Liver (tissue), 9 donors: ENCODE measurements around the gene SYT17. TPM values are rescaled to one million over a fixed set of nuclear protein-coding genes. Genes with fewer than 3 reads are reported as not detected.

Source experiments
- DNase-seq: peaks from one replicate; pipeline ENCODE4 v3.0.0-alpha.2; 2017; ENCODE audit warnings: low spot score
- H3K27ac ChIP-seq, 2 donors: one replicate each; pipeline ENCODE4 v1.7.0; 2013; ENCODE audit warnings: inconsistent platforms in 2 of 2, low read length in 2 of 2, control low read depth in 1 of 2, low read depth in 1 of 2, mild to moderate bottlenecking in 1 of 2
- H3K27me3 ChIP-seq, 4 donors: one replicate each; pipeline versions ENCODE4 v1.6.1 to v1.7.0; 2013; ENCODE audit warnings: low read length in 3 of 4, inconsistent platforms in 1 of 4, mild to moderate bottlenecking in 1 of 4, moderate library complexity in 1 of 4; ENCODE audit not compliant: control insufficient read depth in 4 of 4, insufficient read depth in 4 of 4
- H3K36me3 ChIP-seq, 4 donors: one replicate each; pipeline versions ENCODE4 v1.6.1 to v1.7.0; 2013; ENCODE audit warnings: low read length in 3 of 4, mild to moderate bottlenecking in 3 of 4, low read depth in 1 of 4, moderate library complexity in 1 of 4; ENCODE audit not compliant: control insufficient read depth in 4 of 4, insufficient read depth in 3 of 4
- H3K4me1 ChIP-seq, 4 donors: one replicate each; pipeline versions ENCODE4 v1.6.1 to v1.7.0; 2013; ENCODE audit warnings: low read length in 3 of 4, mild to moderate bottlenecking in 3 of 4, moderate library complexity in 1 of 4; ENCODE audit not compliant: control insufficient read depth in 4 of 4, insufficient read depth in 4 of 4
- H3K4me3 ChIP-seq, 3 donors: one replicate each; pipeline versions ENCODE4 v1.6.1 to v1.7.0; 2013; ENCODE audit warnings: low read length in 3 of 3, control low read depth in 1 of 3, low read depth in 1 of 3, mild to moderate bottlenecking in 1 of 3
- H3K9ac ChIP-seq, 2 donors: one replicate each; pipeline ENCODE4 v1.7.0; 2013; ENCODE audit warnings: low read length in 2 of 2, mild to moderate bottlenecking in 2 of 2, moderate library complexity in 2 of 2, control low read depth in 1 of 2, low read depth in 1 of 2
- H3K9me3 ChIP-seq, 4 donors: one replicate each; pipeline versions ENCODE4 v1.6.1 to v1.7.0; 2013; ENCODE audit warnings: low read length in 3 of 4; ENCODE audit not compliant: control insufficient read depth in 4 of 4
- EGR1 ChIP-seq, 2 donors: IDR thresholded peaks; 2 replicates each; pipeline ENCODE4 v1.6.1; 2016 to 2018; ENCODE audit warnings: antibody characterized with exemption in 2 of 2, low read depth in 2 of 2
- FOXA1 ChIP-seq: IDR thresholded peaks from 2 replicates; pipeline ENCODE4 v1.6.1; 2016; ENCODE audit warnings: antibody characterized with exemption
- FOXA2 ChIP-seq: IDR thresholded peaks from 2 replicates; pipeline ENCODE4 v1.6.1; 2016; ENCODE audit warnings: antibody characterized with exemption
- GABPA ChIP-seq, 2 donors: IDR thresholded peaks in 1 of 2; conservative IDR thresholded peaks in 1 of 2; 2 replicates each; pipeline ENCODE4 v1.6.1; 2016; ENCODE audit warnings: antibody characterized with exemption in 2 of 2, mild to moderate bottlenecking in 1 of 2, moderate library complexity in 1 of 2
- HNF4A ChIP-seq, 2 donors: conservative IDR thresholded peaks; 2 replicates each; pipeline ENCODE4 v1.6.1; 2016; ENCODE audit warnings: antibody characterized with exemption in 2 of 2, mild to moderate bottlenecking in 2 of 2
- JUND ChIP-seq, 2 donors: IDR thresholded peaks; 2 replicates each; pipeline ENCODE4 v1.6.1; 2016; ENCODE audit warnings: antibody characterized with exemption in 2 of 2
- NR2F2 ChIP-seq: IDR thresholded peaks from 2 replicates; pipeline ENCODE4 v1.6.1; 2016; ENCODE audit warnings: antibody characterized with exemption
- RAD21 ChIP-seq, 2 donors: IDR thresholded peaks; 2 replicates each; pipeline ENCODE4 v1.6.1; 2016; ENCODE audit warnings: antibody characterized with exemption in 2 of 2, mild to moderate bottlenecking in 2 of 2
- SP1 ChIP-seq: IDR thresholded peaks from 2 replicates; pipeline ENCODE4 v1.6.1; 2018; ENCODE audit warnings: antibody characterized with exemption, mild to moderate bottlenecking
- TAF1 ChIP-seq: conservative IDR thresholded peaks from 2 replicates; pipeline ENCODE4 v1.6.1; 2016; ENCODE audit warnings: antibody characterized with exemption, mild to moderate bottlenecking
- YY1 ChIP-seq: IDR thresholded peaks from 2 replicates; pipeline ENCODE4 v1.6.1; 2016; ENCODE audit warnings: antibody characterized with exemption, mild to moderate bottlenecking
- WGBS: extraction: QIAGEN DNeasy Blood & Tissue Kit; methylation state at CpG from one replicate; pipeline ENCODE4 v1.1.7; 2013; 5-methylcytosine and 5-hydroxymethylcytosine counted together
- polyA plus RNA-seq, 2 donors: library from polyadenylated mRNA; stranded (reverse) in 1 of 2; unstranded in 1 of 2; fragments of 200-250 nt in 1 of 2; fragments of >200 nt in 1 of 2; fragmentation: Nextera tagmentation in 1 of 2; extraction: Ambion mirVana in 1 of 2; gene quantifications; one replicate each; pipeline versions ENCODE4 v1.2.1 to v1.2.3, GENCODE V29; 2013 to 2015
- total RNA-seq, 2 donors: library from RNA; depleted of rRNA; stranded (reverse); fragments of >200 nt; gene quantifications; one replicate each; pipeline ENCODE4 v1.2.3, GENCODE V29; 2014
- TF ChIP-seq, protein P1 (sequence below): IDR thresholded peaks from 2 replicates; pipeline ENCODE4 v1.6.1; 2016; ENCODE audit warnings: antibody characterized with exemption
- TF ChIP-seq, protein P2 (sequence below): IDR thresholded peaks from 2 replicates; pipeline ENCODE4 v1.6.1; 2016; ENCODE audit warnings: antibody characterized with exemption
- TF ChIP-seq, protein P3 (sequence below): IDR thresholded peaks from 2 replicates; pipeline ENCODE4 v1.6.1; 2016; ENCODE audit warnings: antibody characterized with exemption, mild to moderate bottlenecking
- TF ChIP-seq, protein P4 (sequence below): fragments of 150-350 bp; IDR thresholded peaks from 2 replicates; pipeline ENCODE4 v1.5.1; 2017; ENCODE audit warnings: improper control_type of control experiment, low read depth, low read length; ENCODE audit not compliant: missing input control
- TF ChIP-seq, protein P5 (sequence below): IDR thresholded peaks from 2 replicates; pipeline ENCODE4 v1.6.1; 2016; ENCODE audit warnings: antibody characterized with exemption
- donor health status: healthy.
- donor health status: healthy.
- donor health status: healthy.
- donor health status: healthy.
- donor health status: healthy.

SYT17 gene
- total and polyA plus RNA-seq, 4 donors = 2.5 to 7.7 (median 5.5) TPM

- 93% methylated on average over 4 of the region's 4 CpGs for WGBS
- no peaks in the 10 kb centered on the region for H3K4me1 ChIP-seq
- H3K27ac ChIP-seq = no peak overlapping the region
- no peak for TF ChIP-seq FOXA1
- no peak for TF ChIP-seq SP1
- TF ChIP-seq, protein P1, sequence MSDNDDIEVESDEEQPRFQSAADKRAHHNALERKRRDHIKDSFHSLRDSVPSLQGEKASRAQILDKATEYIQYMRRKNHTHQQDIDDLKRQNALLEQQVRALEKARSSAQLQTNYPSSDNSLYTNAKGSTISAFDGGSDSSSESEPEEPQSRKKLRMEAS = no peak
- no peak for TF ChIP-seq FOXA2
- TF ChIP-seq, protein P2, sequence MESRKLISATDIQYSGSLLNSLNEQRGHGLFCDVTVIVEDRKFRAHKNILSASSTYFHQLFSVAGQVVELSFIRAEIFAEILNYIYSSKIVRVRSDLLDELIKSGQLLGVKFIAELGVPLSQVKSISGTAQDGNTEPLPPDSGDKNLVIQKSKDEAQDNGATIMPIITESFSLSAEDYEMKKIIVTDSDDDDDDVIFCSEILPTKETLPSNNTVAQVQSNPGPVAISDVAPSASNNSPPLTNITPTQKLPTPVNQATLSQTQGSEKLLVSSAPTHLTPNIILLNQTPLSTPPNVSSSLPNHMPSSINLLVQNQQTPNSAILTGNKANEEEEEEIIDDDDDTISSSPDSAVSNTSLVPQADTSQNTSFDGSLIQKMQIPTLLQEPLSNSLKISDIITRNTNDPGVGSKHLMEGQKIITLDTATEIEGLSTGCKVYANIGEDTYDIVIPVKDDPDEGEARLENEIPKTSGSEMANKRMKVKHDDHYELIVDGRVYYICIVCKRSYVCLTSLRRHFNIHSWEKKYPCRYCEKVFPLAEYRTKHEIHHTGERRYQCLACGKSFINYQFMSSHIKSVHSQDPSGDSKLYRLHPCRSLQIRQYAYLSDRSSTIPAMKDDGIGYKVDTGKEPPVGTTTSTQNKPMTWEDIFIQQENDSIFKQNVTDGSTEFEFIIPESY = no peak
- TF ChIP-seq, protein P3, sequence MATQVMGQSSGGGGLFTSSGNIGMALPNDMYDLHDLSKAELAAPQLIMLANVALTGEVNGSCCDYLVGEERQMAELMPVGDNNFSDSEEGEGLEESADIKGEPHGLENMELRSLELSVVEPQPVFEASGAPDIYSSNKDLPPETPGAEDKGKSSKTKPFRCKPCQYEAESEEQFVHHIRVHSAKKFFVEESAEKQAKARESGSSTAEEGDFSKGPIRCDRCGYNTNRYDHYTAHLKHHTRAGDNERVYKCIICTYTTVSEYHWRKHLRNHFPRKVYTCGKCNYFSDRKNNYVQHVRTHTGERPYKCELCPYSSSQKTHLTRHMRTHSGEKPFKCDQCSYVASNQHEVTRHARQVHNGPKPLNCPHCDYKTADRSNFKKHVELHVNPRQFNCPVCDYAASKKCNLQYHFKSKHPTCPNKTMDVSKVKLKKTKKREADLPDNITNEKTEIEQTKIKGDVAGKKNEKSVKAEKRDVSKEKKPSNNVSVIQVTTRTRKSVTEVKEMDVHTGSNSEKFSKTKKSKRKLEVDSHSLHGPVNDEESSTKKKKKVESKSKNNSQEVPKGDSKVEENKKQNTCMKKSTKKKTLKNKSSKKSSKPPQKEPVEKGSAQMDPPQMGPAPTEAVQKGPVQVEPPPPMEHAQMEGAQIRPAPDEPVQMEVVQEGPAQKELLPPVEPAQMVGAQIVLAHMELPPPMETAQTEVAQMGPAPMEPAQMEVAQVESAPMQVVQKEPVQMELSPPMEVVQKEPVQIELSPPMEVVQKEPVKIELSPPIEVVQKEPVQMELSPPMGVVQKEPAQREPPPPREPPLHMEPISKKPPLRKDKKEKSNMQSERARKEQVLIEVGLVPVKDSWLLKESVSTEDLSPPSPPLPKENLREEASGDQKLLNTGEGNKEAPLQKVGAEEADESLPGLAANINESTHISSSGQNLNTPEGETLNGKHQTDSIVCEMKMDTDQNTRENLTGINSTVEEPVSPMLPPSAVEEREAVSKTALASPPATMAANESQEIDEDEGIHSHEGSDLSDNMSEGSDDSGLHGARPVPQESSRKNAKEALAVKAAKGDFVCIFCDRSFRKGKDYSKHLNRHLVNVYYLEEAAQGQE = no peak
- no peak for TF ChIP-seq TAF1
- no peak overlapping the region for H3K4me3 ChIP-seq
- peaks cover 3 to 62% (median 30%) of the 10 kb centered on the region in 4 donors for H3K36me3 ChIP-seq
- H3K27me3 ChIP-seq = no peaks in the 10 kb centered on the region
- no peak overlapping the region for H3K9ac ChIP-seq
- peaks cover 0 to 3% (median 0%) of the 10 kb centered on the region in 4 donors for H3K9me3 ChIP-seq
- DNase-seq = no peak
Observed at GRCh38 chr16:19228052-19228451, 60.0 kb downstream of the SYT17 start.

DNA sequence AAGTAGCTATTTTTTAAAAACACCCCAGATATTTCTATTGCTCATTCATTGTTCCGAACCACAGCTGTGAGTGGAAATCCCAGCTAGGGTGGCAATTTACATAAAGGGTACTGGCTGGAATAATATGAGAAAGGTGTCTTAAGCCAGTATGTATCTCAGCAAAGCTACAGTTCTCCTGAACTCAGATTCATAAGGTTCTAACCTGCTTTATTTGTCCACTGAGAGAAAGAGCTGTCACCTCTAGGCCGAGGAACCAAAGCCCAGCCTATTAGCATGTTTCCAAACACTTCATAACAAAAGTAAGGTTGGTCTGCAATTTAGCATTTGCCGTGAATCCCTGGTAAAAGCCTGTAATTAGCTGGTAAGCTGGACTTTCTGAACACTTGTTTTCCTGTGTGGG lies 60.5 kb downstream of the SYT17 start:
- no peaks in the 10 kb centered on the region for H3K27me3 ChIP-seq
- H3K4me1 ChIP-seq = no peaks in the 10 kb centered on the region
- H3K9me3 ChIP-seq = peaks cover 0 to 3% (median 0%) of the 10 kb centered on the region in 4 donors
- H3K4me3 ChIP-seq = no peak overlapping the region
- no peak for DNase-seq
- TF ChIP-seq, protein P4, sequence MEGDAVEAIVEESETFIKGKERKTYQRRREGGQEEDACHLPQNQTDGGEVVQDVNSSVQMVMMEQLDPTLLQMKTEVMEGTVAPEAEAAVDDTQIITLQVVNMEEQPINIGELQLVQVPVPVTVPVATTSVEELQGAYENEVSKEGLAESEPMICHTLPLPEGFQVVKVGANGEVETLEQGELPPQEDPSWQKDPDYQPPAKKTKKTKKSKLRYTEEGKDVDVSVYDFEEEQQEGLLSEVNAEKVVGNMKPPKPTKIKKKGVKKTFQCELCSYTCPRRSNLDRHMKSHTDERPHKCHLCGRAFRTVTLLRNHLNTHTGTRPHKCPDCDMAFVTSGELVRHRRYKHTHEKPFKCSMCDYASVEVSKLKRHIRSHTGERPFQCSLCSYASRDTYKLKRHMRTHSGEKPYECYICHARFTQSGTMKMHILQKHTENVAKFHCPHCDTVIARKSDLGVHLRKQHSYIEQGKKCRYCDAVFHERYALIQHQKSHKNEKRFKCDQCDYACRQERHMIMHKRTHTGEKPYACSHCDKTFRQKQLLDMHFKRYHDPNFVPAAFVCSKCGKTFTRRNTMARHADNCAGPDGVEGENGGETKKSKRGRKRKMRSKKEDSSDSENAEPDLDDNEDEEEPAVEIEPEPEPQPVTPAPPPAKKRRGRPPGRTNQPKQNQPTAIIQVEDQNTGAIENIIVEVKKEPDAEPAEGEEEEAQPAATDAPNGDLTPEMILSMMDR = no peak
- TF ChIP-seq, protein P5, sequence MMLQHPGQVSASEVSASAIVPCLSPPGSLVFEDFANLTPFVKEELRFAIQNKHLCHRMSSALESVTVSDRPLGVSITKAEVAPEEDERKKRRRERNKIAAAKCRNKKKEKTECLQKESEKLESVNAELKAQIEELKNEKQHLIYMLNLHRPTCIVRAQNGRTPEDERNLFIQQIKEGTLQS = no peak
- TF ChIP-seq YY1 = no peak
- TF ChIP-seq, protein P1 = no peak
- TF ChIP-seq TAF1 = no peak
- no peak for TF ChIP-seq HNF4A (conservative IDR thresholded peaks at IDR 0.05)
- no peak for TF ChIP-seq SP1
- TF ChIP-seq, protein P2 = no peak
- TF ChIP-seq NR2F2 = no peak
- TF ChIP-seq, protein P3 = no peak
- TF ChIP-seq FOXA2 = no peak
- no peak for TF ChIP-seq FOXA1
- TF ChIP-seq GABPA (IDR thresholded peaks at IDR 0.05 in 1 of 2, conservative IDR thresholded peaks at IDR 0.05 in 1 of 2) = no peak
- TF ChIP-seq EGR1 (IDR thresholded peaks at IDR 0.05; ENCODE audit: low read depth in 2 of 2) = no peak
- no peak for TF ChIP-seq RAD21 (IDR thresholded peaks at IDR 0.05)
- TF ChIP-seq JUND (IDR thresholded peaks at IDR 0.05) = no peak
- no peak overlapping the region for H3K27ac ChIP-seq
- H3K36me3 ChIP-seq = peaks cover 3 to 60% (median 30%) of the 10 kb centered on the region in 4 donors
- WGBS = 95% methylated on average over 3 of the region's 3 CpGs
- no peak overlapping the region for H3K9ac ChIP-seq
